ENCODE measurements around the gene OSTF1.

Gene OSTF1

GRCh38 chr9:75184471-75184870, 96.2 kb downstream of the OSTF1 start:
- H3K9ac ChIP-seq (ENCODE audit: low read length): no peak overlapping the region
- H3F3A ChIP-seq (ENCODE audit: insufficient read depth): no peaks in the 10 kb centered on the region
- no peaks in the 10 kb centered on the region for H3K36me3 ChIP-seq (ENCODE audit: low read length)
- no peaks in the 10 kb centered on the region for H4K20me1 ChIP-seq (ENCODE audit: low read depth, low read length)
- no peak overlapping the region for H3K4me3 ChIP-seq (ENCODE audit: insufficient read depth, low read length, poor library complexity, severe bottlenecking)
- H3K79me2 ChIP-seq (ENCODE audit: insufficient read depth, low read length): no peaks in the 10 kb centered on the region
- TF ChIP-seq EZH2phosphoT487 (conservative IDR thresholded peaks at IDR 0.05; ENCODE audit: low read length) (no peak), CTCF (IDR thresholded peaks at IDR 0.05; ENCODE audit: insufficient read depth, low read length, poor library complexity, severe bottlenecking) (no peak)
- H3K4me2 ChIP-seq (ENCODE audit: low read depth, low read length, poor library complexity, severe bottlenecking): no peak overlapping the region
- no peak overlapping the region for H2AFZ ChIP-seq (ENCODE audit: low read depth, low read length, severe bottlenecking)
- no peak overlapping the region for H3K27ac ChIP-seq (ENCODE audit: low read depth, low read length)
- H3K9me2 ChIP-seq (replicated peaks; ENCODE audit: insufficient read depth, low read length): no peaks in the 10 kb centered on the region
- no peaks in the 10 kb centered on the region for H3K9me3 ChIP-seq (ENCODE audit: insufficient read depth, low read length)
- no peaks in the 10 kb centered on the region; the same call in 1 of the 2 replicates for H3K27me3 ChIP-seq (ENCODE audit: low read length)

- no peak overlapping the region for H3K27ac ChIP-seq (ENCODE audit: low read depth, low read length)
- no peaks in the 10 kb centered on the region for H3K36me3 ChIP-seq (ENCODE audit: low read length)
- H3F3A ChIP-seq (ENCODE audit: insufficient read depth): no peaks in the 10 kb centered on the region
- H3K9ac ChIP-seq (ENCODE audit: low read length): no peak overlapping the region
- peak overlapping the region; percentile 6 for H2AFZ ChIP-seq (ENCODE audit: low read depth, low read length, severe bottlenecking)
- TF ChIP-seq EZH2phosphoT487 (conservative IDR thresholded peaks at IDR 0.05; ENCODE audit: low read length): no peak
- TF ChIP-seq CTCF (IDR thresholded peaks at IDR 0.05; ENCODE audit: insufficient read depth, low read length, poor library complexity, severe bottlenecking): peak; percentile 70
- no peak overlapping the region for H3K4me3 ChIP-seq (ENCODE audit: insufficient read depth, low read length, poor library complexity, severe bottlenecking)
- no peaks in the 10 kb centered on the region for H4K20me1 ChIP-seq (ENCODE audit: low read depth, low read length)
- H3K9me3 ChIP-seq (ENCODE audit: insufficient read depth, low read length): no peaks in the 10 kb centered on the region
- no peaks in the 10 kb centered on the region; the same call in 1 of the 2 replicates for H3K27me3 ChIP-seq (ENCODE audit: low read length)
- H3K4me2 ChIP-seq (ENCODE audit: low read depth, low read length, poor library complexity, severe bottlenecking): no peak overlapping the region
- no peaks in the 10 kb centered on the region for H3K79me2 ChIP-seq (ENCODE audit: insufficient read depth, low read length)
- no peaks in the 10 kb centered on the region for H3K9me2 ChIP-seq (replicated peaks; ENCODE audit: insufficient read depth, low read length)
Observed at GRCh38 chr9:75185585-75186170, 97.4 kb downstream of the OSTF1 start.

DNA sequence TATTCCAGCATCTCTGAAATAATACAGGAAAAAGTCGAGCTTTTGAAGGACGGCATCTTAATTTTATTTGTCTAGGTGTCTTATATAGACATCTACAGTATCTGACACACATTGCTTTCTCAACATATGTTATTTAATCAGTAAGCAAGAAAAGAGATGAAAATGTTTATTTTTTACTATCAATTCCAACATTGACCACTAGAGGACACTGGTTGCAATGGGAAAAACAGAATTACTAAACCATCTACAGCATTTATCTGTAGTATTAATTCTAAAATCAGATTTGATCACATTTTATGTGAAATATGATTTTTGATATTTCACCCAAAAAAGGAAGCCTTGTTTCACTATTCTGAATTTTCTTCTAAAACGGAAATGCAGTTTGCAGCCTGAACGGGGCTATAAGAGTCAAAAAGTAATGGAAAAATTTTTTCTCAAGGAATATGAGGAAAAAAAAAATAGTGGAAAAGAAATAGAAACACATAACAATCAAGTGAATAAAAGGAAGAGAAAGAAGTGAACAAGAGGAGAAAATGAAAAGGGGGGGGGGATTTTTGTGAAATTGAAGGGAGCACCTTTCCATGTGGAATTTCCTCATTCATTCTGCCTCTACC, 98.6 kb downstream of the OSTF1 start:
- TF ChIP-seq CTCF (IDR thresholded peaks at IDR 0.05; ENCODE audit: insufficient read depth, low read length, poor library complexity, severe bottlenecking): peak; percentile 75
- TF ChIP-seq EZH2phosphoT487 (conservative IDR thresholded peaks at IDR 0.05; ENCODE audit: low read length): no peak
- no peaks in the 10 kb centered on the region for H3K9me2 ChIP-seq (replicated peaks; ENCODE audit: insufficient read depth, low read length)
- H3F3A ChIP-seq (ENCODE audit: insufficient read depth): no peaks in the 10 kb centered on the region
- no peak overlapping the region for H3K4me2 ChIP-seq (ENCODE audit: low read depth, low read length, poor library complexity, severe bottlenecking)
- no peaks in the 10 kb centered on the region for H4K20me1 ChIP-seq (ENCODE audit: low read depth, low read length)
- H3K4me3 ChIP-seq (ENCODE audit: insufficient read depth, low read length, poor library complexity, severe bottlenecking): no peak overlapping the region
- no peak overlapping the region for H3K27ac ChIP-seq (ENCODE audit: low read depth, low read length)
- no peak overlapping the region for H3K9ac ChIP-seq (ENCODE audit: low read length)
- H3K36me3 ChIP-seq (ENCODE audit: low read length): no peaks in the 10 kb centered on the region
- H3K9me3 ChIP-seq (ENCODE audit: insufficient read depth, low read length): no peaks in the 10 kb centered on the region
- H3K79me2 ChIP-seq (ENCODE audit: insufficient read depth, low read length): no peaks in the 10 kb centered on the region
- no peaks in the 10 kb centered on the region; the same call in 1 of the 2 replicates for H3K27me3 ChIP-seq (ENCODE audit: low read length)
- H2AFZ ChIP-seq (ENCODE audit: low read depth, low read length, severe bottlenecking): no peak overlapping the region
